22Rv1 (cell line): Measurements from ENCODE around the gene PRR12.

ENCODE experiments used
- H3K27ac ChIP-seq: fragments of 450-650 bp; 2 replicates; pipeline ENCODE4 v1.5.1; 2017
- ZFX ChIP-seq: fragments of 450-650 bp; IDR thresholded peaks from 2 replicates; pipeline ENCODE4 v1.6.1; 2017; ENCODE audit warnings: antibody characterized with exemption, borderline replicate concordance
- TF ChIP-seq, protein P1 (sequence below): fragments of 450-650 bp; IDR thresholded peaks from 2 replicates; pipeline ENCODE4 v1.5.1; 2017; ENCODE audit warnings: mild to moderate bottlenecking

PRR12 gene

DNA sequence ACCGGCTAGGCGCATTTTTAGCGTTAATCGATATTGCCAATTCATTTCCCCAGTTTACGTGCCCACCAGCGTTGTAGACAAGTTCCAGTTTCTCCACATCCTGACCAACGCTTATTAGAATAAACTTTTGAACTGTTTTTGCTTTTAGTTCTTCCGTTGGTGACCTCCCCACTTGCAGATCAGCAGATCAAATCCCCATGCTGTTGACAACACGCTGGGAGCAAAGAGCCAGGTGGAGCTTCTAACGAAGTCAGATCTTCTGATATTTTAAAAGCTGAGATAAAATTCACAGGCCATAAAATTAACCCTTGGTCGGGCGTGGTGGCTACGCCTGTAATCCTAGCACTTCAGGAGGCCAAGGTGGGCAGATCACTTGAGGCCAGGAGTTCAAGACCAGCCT is 41.9 kb upstream of the PRR12 start:
- TF ChIP-seq ZFX = no peak
- TF ChIP-seq, protein P1, sequence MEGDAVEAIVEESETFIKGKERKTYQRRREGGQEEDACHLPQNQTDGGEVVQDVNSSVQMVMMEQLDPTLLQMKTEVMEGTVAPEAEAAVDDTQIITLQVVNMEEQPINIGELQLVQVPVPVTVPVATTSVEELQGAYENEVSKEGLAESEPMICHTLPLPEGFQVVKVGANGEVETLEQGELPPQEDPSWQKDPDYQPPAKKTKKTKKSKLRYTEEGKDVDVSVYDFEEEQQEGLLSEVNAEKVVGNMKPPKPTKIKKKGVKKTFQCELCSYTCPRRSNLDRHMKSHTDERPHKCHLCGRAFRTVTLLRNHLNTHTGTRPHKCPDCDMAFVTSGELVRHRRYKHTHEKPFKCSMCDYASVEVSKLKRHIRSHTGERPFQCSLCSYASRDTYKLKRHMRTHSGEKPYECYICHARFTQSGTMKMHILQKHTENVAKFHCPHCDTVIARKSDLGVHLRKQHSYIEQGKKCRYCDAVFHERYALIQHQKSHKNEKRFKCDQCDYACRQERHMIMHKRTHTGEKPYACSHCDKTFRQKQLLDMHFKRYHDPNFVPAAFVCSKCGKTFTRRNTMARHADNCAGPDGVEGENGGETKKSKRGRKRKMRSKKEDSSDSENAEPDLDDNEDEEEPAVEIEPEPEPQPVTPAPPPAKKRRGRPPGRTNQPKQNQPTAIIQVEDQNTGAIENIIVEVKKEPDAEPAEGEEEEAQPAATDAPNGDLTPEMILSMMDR = no peak
- no peak overlapping the region for H3K27ac ChIP-seq

GRCh38 chr19:49551531-49551930 is 39.5 kb upstream of the PRR12 start:
- TF ChIP-seq, protein P1 = no peak
- no peak for TF ChIP-seq ZFX
- H3K27ac ChIP-seq = no peak overlapping the region

GRCh38 chr19:49552749-49553148 is 38.2 kb upstream of the PRR12 start:
- TF ChIP-seq ZFX = no peak
- TF ChIP-seq, protein P1 = no peak
- no peak overlapping the region for H3K27ac ChIP-seq

DNA sequence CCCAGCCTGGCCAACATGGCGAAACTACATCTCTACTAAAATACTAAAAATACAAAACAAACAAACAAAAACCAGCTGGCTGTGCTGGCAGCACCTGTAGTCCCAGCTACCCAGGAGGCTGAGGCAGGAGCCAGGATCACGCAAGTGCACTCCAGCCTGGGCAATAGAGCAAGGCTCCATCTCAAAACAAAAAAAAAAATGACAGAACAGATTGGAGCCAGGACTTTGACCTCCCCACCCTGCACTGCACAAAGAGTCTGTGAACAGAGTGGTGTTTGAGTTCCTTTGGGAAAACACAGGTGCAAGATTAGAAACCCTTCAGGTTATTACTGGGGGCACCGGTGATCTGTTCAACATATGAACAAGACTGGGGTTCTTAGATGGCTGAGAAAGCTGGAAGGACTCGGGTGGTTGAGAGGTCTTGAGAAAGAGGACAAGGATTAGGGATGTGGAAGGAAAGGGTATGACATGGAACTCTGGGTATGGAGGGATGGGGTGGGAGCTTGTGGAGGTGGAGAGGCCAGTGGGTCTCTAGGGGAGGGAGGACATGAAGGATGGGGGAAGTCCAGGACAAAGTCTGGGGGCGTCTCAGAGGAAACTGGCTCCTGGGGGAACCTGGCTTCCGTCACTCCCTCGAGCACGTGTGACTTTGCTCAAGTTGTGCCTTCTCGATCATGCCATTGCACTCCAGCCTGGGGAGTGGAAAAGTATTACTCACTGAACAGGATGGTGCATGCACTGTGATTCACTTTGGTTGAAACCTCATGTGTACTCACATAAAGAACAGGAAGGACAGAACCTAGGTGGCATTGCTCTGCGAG is 37.3 kb upstream of the PRR12 start:
- H3K27ac ChIP-seq = peak overlapping the region; percentile 34

GRCh38 chr19:49554701-49555181 is 36.2 kb upstream of the PRR12 start:
- TF ChIP-seq, protein P1 = no peak
- no peak for TF ChIP-seq ZFX
- H3K27ac ChIP-seq = no peak overlapping the region

More for the DNA sequence above, 37.3 kb upstream of the PRR12 start:
- TF ChIP-seq, protein P1 = no peak
- TF ChIP-seq ZFX = no peak

DNA sequence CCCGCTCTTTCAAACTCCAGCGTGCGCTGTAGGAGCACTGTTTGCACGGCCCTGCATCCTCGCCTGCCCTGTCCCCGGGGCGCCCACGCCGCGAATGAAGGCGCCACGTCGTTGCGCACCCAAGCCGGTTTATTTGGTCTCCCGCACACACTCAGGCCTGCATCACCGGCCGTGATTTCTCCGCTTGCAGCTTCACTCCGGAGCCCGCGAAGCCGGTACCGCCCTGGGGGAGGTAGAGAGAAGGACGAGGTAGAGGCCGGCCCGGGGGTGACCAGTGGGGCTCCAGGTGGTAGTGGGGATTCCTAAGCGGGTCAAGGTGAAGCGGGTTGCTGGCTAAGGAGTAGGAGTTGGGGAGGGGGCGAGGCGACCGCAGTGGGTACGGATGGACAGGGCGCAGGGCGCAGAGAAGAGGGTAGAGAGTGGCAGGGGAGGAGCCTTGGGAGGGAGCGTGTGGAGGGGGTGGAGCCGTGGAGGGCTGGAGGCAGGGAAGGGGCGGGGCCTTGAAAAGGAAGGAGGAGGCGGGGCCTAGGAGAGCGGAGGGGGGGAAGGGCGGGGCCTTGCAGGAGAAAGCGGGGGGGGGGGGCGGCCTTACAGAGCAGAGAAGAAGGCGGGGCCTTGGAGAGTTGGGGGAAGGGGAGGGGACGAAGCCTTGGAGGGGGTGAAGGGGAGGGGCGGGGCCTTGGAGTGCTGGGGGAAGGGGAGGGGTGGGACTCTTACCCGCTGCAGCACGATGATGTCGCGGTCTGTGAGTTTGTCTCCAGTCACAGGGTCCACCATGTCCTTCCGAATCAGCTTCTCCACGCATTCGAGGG is 35.2 kb upstream of the PRR12 start:
- no peak overlapping the region for H3K27ac ChIP-seq
- TF ChIP-seq, protein P1 = no peak
- no peak for TF ChIP-seq ZFX
